KOPT-K1 (cell line): ENCODE data around the gene TTYH3.
"Not testable (repeated sequence)": the region's sequence is repeated elsewhere in the genome, so short reads cannot be mapped to it uniquely, and the experiment has no call there.

Source experiments
- H3K27ac ChIP-seq: fragments of 200-600 bp; sonication (generic); 2 replicates; pipeline ENCODE4 v1.5.1; 2016; ENCODE audit warnings: antibody characterized with exemption, mild to moderate bottlenecking, low read depth, low read length; ENCODE audit not compliant: poor library complexity, severe bottlenecking
- H3K36me3 ChIP-seq: fragments of 200-600 bp; sonication (generic); 2 replicates; pipeline ENCODE4 v1.5.1; 2017; ENCODE audit warnings: antibody characterized with exemption, mild to moderate bottlenecking, low read length, moderate library complexity; ENCODE audit not compliant: insufficient read depth
- H3K9me3 ChIP-seq: fragments of 200-600 bp; sonication (generic); 2 replicates; pipeline ENCODE4 v1.5.1; 2017; ENCODE audit warnings: antibody characterized with exemption, low read length, mild to moderate bottlenecking; ENCODE audit not compliant: insufficient read depth, poor library complexity, severe bottlenecking

The TTYH3 gene, protein sequence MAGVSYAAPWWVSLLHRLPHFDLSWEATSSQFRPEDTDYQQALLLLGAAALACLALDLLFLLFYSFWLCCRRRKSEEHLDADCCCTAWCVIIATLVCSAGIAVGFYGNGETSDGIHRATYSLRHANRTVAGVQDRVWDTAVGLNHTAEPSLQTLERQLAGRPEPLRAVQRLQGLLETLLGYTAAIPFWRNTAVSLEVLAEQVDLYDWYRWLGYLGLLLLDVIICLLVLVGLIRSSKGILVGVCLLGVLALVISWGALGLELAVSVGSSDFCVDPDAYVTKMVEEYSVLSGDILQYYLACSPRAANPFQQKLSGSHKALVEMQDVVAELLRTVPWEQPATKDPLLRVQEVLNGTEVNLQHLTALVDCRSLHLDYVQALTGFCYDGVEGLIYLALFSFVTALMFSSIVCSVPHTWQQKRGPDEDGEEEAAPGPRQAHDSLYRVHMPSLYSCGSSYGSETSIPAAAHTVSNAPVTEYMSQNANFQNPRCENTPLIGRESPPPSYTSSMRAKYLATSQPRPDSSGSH

DNA sequence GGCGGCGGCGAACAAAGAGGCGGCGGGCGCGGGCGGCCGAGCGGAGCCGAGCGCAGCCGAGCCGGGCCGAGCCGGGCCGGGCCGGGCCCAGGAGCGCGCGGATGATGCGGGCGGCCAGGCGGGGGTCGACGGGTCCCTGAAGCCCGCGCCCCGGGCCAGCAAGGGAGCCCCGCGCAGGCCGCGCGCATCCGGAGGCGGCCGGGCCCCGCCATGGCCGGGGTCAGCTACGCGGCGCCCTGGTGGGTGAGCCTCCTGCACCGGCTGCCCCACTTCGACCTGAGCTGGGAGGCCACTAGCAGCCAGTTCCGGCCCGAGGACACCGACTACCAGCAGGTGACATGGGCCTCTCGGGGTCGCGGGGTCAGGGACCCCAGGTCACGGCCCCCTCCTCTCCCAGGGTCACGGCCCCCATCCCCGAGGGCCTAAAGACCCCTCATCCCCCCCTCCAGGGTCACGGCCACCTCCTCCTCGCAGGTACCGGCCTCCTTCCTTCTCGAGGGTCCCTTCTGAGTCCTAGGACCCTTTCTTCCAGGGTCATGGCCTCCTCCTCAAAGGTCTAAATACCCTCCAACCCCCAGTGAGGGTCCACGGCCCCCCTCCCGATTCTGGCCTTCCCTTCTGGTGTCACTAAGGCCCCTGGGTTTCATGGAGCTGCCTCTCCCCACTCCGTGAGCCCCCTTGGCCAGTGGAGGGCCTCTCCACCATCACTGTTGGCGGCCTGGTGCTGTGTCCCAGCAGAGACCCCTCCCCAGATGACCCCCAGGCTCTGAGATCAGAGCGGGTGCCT is at the start of gene TTYH3:
TTYH3 (plus strand) TSS at position 41 of the 787 bp plus-strand sequence; CDS start at position 211, 170 bp downstream.
- Histone ChIP-seq H3K27ac (peak within 1 kb of the TSS; percentile 46), H3K9me3 (no peaks in the 10 kb centered on the region), H3K36me3 (no peaks in the 10 kb centered on the region)

DNA sequence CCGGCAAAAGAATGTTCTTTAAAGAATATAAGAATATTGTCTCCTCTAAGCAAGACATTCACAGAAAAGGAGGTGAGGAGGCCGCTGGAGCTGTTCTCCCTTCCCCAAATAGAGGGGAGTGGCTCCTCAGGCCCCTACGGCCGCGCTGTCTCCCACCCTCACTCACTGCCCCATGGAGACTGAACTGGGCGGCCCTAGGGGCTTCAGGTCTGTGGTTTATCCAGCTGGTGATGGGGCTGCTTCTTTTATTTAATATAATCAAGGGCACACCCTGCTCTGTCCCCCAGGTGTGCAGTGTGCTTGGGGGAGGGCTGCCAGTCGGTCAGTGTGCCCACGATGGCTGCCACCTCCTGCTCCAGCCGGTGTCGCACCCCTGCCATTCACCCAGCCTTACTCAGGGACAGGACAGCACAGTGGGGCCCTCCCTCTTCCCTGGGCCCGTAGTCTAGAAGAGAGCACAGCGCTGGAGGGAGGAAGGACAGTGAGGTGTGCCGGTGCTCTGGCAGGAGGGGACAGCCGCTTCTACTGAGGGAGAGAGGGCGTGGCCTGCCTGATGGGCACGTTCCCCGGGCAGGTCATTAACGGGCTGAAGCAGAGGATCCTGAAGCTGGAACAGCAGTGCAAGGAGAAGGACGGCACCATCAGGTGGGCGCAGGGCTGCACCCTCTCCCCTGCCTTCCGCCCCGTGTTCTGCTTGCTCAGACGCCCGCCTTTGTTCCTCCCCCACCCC is 49.6 kb upstream of the TTYH3 start:
- Histone ChIP-seq H3K36me3 (no peaks in the 10 kb centered on the region), H3K9me3 (no peaks in the 10 kb centered on the region), H3K27ac (no peak overlapping the region)

DNA sequence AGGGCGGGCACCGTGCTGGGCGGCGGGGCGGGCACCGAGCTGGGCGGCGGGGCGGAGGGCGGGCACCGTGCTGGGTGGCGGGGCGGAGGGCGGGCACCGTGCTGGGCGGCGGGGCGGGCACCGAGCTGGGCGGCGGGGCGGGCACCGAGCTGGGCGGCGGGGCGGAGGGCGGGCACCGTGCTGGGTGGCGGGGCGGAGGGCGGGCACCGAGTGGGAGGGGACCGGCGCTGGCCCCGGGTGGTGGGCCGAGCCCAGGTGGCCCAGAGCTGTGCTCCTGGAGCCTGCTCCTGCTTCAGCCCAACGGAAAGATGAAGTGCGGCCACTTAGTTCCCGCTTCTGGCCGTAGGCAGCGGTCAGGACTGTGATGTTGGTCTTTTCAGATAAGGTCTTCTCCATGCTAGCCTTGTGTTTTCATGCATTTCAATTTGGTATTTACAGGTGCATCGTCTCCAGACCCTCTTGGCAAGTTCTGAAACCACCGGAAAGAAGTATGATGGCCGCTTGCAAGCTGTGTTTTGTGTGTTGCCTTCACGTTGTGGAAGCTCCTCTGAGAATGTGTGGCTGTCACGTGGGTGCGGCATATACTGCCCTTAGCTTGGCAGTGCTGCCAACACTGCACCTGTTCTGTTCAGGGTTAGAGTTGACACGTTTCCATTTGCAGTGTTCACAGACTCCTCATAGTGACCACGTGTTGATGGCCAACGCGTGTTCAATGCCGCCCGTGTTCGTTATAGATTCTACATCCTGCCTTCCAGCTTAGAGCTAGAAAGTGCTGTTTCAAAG is 47.8 kb upstream of the TTYH3 start:
- Histone ChIP-seq H3K36me3 (no peaks in the 10 kb centered on the region), H3K27ac (no peak overlapping the region), H3K9me3 (no peaks in the 10 kb centered on the region)

DNA sequence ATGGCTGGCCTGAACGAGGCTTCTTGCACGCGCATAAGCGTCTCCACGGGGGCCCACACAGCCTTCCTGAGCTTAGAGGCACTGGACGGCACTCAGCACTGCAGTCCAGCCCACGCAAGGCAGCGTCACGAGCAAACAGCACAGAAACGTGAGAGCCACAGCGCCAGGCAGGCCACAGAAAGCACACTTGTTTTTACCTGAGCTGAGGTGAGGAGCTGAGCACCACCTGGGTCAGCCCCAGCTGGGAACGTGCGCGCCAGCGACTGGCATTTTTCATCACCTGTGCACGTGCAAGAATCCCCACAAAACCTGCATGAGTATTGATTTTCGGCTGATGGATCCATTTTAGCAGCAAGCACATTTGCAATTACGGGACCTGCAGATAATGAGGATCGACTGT is 46.3 kb upstream of the TTYH3 start:
- Histone ChIP-seq H3K27ac (no peak overlapping the region), H3K9me3 (no peaks in the 10 kb centered on the region), H3K36me3 (no peaks in the 10 kb centered on the region)

DNA sequence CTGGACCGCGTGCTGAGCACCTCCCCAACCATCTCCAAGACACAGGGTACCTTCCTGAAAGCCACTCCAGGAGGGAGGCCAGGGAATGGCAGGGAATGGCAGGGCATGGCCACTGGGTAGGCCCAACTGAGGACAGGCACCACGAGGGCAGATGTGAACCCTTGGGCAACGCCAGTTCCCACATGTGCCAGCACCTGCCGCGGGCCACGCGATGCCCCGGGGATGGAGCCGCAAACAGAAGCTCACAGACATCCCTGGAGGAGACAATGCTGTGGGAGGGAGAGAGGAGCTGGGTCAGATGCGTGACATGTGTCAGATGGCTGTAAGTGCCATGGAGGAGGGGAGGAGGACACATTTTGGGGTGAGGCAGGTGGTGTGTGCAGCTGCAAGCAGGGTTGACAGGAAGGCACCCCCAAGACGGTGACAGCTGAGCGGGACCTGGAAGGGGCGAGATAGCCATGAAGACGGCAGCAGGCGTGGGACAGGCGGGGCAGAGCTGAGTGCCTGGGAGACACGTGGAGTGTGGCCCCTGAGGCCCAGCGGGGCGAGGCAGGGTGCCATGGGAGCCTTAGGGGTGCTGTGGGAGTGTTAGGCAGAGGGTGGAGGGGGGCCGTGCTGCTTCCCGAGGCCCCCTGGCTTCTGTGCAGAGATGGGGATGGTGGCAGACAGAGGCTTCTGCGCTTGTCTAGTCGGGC is 45.3 kb upstream of the TTYH3 start:
- Histone ChIP-seq H3K9me3 (no peaks in the 10 kb centered on the region), H3K36me3 (no peaks in the 10 kb centered on the region), H3K27ac (no peak overlapping the region)

DNA sequence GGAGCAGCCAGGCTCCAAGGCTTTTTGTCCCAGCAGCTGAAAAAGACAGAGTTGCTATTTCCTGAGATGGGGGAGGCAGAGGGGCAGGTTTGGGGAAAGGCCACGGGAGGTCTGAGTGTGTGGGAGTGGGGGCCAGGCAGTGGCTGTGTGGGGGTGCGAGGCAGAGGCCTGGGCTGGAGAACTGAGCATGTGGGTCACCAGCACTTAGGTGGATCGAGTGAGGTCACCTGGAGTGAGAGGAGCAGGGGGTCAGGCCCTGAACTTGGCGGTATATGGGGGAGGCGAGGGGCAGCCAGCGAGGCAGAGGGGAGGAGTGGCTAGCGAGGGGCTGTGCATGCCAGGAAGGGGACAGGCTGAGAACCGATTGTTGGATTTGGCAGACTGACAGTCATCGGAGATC is 44.7 kb upstream of the TTYH3 start:
- no peaks in the 10 kb centered on the region for H3K36me3 ChIP-seq
- no peak overlapping the region for H3K27ac ChIP-seq
- no peaks in the 10 kb centered on the region for H3K9me3 ChIP-seq

DNA sequence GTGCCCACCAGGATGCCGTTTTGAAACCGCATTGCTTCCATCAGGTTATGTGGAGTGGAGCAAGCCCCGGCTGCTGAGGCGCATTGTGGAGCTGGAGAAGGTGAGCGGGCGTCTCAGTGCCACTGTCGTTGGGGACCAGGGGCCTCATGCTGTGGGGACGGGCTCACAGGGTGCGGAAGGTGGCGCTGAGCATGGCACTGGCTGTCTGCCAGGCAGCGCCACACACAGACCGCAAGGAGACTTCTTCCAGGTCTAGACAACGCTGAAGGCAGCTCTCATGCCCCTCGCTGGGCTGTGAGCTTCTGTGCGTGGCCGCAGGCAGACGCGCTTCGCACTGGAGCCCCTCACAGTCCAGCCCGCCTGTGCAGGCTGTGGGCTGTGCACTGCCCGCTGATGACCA is 44.0 kb upstream of the TTYH3 start:
- no peak overlapping the region for H3K27ac ChIP-seq
- no peaks in the 10 kb centered on the region for H3K9me3 ChIP-seq
- H3K36me3 ChIP-seq, result no peaks in the 10 kb centered on the region

DNA sequence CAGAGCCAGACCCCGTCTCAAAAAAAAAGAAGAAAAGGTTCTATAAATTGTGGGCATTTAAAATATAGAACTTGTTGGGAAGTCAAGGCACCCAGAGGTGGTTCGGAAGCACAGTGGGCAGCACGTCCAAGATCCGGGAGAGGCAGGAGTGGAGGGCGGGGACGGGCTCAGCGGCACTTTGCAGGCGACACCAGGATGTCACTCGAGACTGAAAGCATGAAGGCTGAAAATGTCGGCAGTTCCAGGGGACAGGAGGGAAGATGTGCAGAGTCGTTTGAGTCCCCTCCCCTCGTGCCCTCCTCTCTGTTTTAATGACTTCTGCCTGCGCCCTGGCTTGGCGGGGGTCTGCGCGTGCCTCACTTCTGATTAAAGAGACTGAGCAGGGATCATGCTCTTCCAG is 42.4 kb upstream of the TTYH3 start:
- H3K9me3 ChIP-seq, result no peaks in the 10 kb centered on the region
- no peak overlapping the region for H3K27ac ChIP-seq
- H3K36me3 ChIP-seq, result 0 out of 2 replicates have a peak, but pooled peaks cover 8% of the 10 kb centered on the region

DNA sequence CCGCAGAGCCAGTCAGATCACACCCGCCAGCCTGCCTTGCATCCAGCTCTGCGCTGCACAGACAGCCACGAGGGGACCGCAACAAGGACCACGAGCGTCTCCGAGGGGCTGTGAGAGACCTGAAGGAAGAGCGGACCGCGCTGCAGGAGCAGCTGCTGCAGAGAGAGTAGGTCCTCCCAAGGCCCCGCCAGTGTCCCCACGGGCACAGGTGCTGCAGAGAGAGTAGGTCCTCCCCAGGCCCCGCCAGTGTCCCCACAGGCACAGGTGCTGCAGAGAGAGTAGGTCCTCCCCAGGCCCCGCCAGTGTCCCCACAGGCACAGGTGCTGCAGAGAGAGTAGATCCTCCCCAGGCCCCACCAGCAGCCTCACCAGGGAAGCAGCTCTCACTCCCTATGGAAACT is 41.8 kb upstream of the TTYH3 start:
- H3K9me3 ChIP-seq, H3K27ac ChIP-seq: not testable (repeated sequence)
- H3K36me3 ChIP-seq, result peaks cover 12% of the 10 kb centered on the region; the same call in 1 of the 2 replicates

DNA sequence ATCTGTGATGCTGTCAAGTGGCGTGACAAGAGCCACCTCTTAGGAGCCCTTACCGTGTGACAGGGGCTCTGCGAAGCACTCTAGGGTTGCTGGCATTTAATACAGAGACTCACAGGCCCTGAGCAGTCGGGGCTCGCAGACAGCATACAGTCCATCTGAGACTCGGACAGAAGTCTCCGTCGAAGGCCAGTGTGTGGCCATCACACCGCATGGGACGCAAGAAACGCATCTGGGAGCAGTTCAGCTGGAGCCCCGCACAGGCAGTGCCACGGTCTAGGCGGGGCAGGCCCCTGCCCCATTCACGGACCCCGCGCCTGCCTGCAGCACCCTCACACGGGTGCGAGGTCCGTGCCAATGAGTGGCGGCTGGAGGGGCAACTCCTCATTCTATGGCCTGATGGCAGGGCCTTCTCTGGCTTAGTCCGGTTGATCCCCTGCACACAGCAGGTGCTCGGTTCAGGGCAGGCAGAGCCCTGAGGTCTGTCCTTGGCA is 39.4 kb upstream of the TTYH3 start:
- Histone ChIP-seq H3K36me3 (peaks cover 20% of the 10 kb centered on the region; the same call in 1 of the 2 replicates), H3K27ac (no peak overlapping the region)

DNA sequence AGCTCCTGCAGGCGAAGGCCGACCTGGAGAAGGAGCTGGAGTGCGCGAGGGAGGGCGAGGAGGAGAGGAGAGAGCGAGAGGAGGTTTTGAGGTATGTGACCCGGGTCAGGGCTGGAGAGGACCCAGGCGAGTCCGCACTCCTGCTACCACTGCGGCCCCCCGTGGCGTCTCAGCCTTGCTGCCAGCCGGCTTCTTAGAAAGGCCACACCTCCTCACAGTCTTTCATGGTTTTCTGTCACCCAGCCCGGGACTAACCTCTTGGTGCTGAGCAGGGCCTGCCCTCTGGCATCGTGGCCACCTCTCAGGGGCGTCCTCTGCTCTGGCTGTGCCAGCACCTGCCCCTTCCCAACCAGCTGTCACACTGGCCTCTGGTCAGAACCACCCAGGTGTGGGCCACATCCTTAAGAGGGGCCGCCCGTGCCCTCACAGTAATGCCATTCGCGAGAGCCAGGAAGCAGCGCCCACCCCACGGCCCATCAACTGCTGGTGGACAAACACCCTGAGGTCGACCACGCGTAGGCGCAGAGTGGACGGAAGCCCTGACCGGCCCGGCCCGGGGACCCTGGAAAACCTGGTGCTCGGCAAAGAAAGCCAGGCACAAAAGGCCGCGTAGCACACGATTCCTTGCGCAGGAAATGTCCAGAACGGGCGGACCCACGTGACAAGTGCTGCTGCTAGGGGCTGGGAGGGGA is 38.6 kb upstream of the TTYH3 start:
- H3K36me3 ChIP-seq, result peaks cover 22% of the 10 kb centered on the region; the same call in 1 of the 2 replicates
- no peaks in the 10 kb centered on the region for H3K9me3 ChIP-seq
- H3K27ac ChIP-seq, result no peak overlapping the region

More for the DNA sequence above, 39.4 kb upstream of the TTYH3 start:
- no peaks in the 10 kb centered on the region for H3K9me3 ChIP-seq

DNA sequence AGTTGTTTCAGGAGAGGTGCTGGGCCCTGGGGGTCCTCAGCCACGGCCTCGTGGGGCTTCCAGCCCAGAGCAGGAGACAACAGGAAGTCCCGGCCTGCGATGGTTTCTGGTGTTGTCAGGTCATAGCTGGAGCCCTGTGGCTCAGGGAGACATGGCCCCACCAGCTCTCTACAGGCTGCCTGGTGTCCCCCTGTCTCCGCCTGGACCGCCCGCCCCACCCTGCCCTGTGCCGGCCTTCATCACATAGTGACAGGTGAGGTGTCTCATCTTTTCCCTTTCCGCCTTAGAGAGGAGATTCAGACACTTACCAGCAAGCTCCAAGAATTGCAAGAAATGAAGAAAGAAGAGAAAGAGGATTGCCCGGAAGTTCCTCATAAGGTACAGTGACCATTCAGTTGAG is 37.2 kb upstream of the TTYH3 start:
- peaks cover 36% of the 10 kb centered on the region; the same call in 1 of the 2 replicates for H3K36me3 ChIP-seq
- H3K27ac ChIP-seq, result no peak overlapping the region
- H3K9me3 ChIP-seq, result no peaks in the 10 kb centered on the region

DNA sequence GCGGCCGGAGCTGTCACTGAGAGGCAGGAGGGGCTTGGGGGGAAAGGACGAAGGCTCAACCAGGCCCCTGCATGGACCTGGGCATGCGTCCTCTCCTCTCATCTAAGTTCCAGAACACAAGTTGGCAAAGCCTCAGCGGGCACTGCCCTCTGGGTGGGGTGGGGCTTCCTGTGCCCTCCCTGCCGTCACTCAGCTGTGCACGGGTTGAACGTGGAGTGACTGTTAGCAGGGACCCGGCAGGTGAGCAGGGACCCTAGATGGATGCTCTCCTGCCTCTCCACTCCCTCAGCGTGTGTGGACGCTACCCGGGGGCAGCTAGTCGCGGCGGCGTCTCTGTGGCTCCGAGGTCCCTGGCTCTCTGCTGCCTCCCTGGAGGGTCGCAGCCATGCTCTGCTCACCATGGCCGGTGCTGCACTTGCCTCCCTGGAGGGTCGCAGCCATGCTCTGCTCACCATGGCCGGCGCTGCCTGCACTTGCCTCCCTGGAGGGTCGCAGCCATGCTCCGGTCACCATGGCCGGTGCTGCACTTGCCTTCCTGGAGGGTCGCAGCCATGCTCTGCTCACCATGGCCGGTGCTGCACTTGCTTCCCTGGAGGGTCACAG is 36.4 kb upstream of the TTYH3 start:
- H3K27ac ChIP-seq, result no peak overlapping the region
- H3K36me3 ChIP-seq, result peaks cover 37% of the 10 kb centered on the region; the same call in 1 of the 2 replicates
- H3K9me3 ChIP-seq, result no peaks in the 10 kb centered on the region
